Erythroblast (primary cell): ENCODE data around the gene CCDC12.
"Not testable (repeated sequence)": the region's sequence is repeated elsewhere in the genome, so short reads cannot be mapped to it uniquely, and the experiment has no call there.

ENCODE experiments used
- DNase-seq, 2 experiments: peaks; one replicate each; lab custom pipeline; 2025; lab: John Stamatoyannopoulos, UW
- GATA1 ChIP-seq: IDR thresholded peaks from 2 replicates; pipeline ENCODE4 v1.6.1; 2011; ENCODE audit warnings: low read depth, mild to moderate bottlenecking, control low read depth, low read length, moderate library complexity
- POLR2A ChIP-seq: IDR thresholded peaks from 2 replicates; pipeline ENCODE4 v1.6.1; 2011; ENCODE audit warnings: mild to moderate bottlenecking, low read length

Gene CCDC12

GRCh38 chr3:46913644-46914043 is 62.9 kb downstream of the CCDC12 start:
- no peak for DNase-seq
- TF ChIP-seq GATA1 (no peak), POLR2A (no peak)

- no peak for TF ChIP-seq POLR2A
- no peak for TF ChIP-seq GATA1
- no peak for DNase-seq
These were observed 63.6 kb downstream of the CCDC12 start for GRCh38 chr3:46912986-46913385.

- not testable (repeated sequence) for DNase-seq
These were observed 65.6 kb downstream of the CCDC12 start for GRCh38 chr3:46910914-46911313.

GRCh38 chr3:46910166-46910760 is 66.3 kb downstream of the CCDC12 start:
- TF ChIP-seq GATA1 (no peak), POLR2A (no peak)
- no peak for DNase-seq

GRCh38 chr3:46909535-46910161 is 66.9 kb downstream of the CCDC12 start:
- peak; percentile 69 to 80 for DNase-seq

GRCh38 chr3:46908986-46909534 is 67.5 kb downstream of the CCDC12 start:
- no peak for TF ChIP-seq POLR2A
- DNase-seq = no peak

More at GRCh38 chr3:46909535-46910161, 66.9 kb downstream of the CCDC12 start:
- no peak for TF ChIP-seq GATA1
- TF ChIP-seq POLR2A = no peak

GRCh38 chr3:46908294-46908985 is 68.1 kb downstream of the CCDC12 start:
- TF ChIP-seq GATA1 = no peak
- TF ChIP-seq POLR2A = no peak
- DNase-seq = no peak

GRCh38 chr3:46907960-46908293 is 68.6 kb downstream of the CCDC12 start:
- no peak for TF ChIP-seq GATA1
- TF ChIP-seq POLR2A = no peak
- no peak for DNase-seq

- no peak for TF ChIP-seq GATA1
- no peak for TF ChIP-seq POLR2A
- DNase-seq = no peak
These were observed 69.3 kb downstream of the CCDC12 start for GRCh38 chr3:46907271-46907670.

- no peak for DNase-seq
These were observed 70.0 kb downstream of the CCDC12 start for GRCh38 chr3:46906471-46907058.

GRCh38 chr3:46905661-46906451 is 70.7 kb downstream of the CCDC12 start:
- no peak for DNase-seq
- TF ChIP-seq GATA1 (no peak), POLR2A (no peak)

More at GRCh38 chr3:46906471-46907058, 70.0 kb downstream of the CCDC12 start:
- no peak for TF ChIP-seq GATA1

GRCh38 chr3:46905213-46905560 is 71.4 kb downstream of the CCDC12 start:
- no peak for DNase-seq
- TF ChIP-seq POLR2A (no peak), GATA1 (no peak)
